ENCODE results near the gene SAAL1. TPM values are rescaled to one million over a fixed set of nuclear protein-coding genes. Genes with fewer than 3 reads are reported as not detected.

The SAAL1 gene
- total RNA-seq, 2 experiments from 2014 or later: 21.3 to 24.5 TPM

DNA sequence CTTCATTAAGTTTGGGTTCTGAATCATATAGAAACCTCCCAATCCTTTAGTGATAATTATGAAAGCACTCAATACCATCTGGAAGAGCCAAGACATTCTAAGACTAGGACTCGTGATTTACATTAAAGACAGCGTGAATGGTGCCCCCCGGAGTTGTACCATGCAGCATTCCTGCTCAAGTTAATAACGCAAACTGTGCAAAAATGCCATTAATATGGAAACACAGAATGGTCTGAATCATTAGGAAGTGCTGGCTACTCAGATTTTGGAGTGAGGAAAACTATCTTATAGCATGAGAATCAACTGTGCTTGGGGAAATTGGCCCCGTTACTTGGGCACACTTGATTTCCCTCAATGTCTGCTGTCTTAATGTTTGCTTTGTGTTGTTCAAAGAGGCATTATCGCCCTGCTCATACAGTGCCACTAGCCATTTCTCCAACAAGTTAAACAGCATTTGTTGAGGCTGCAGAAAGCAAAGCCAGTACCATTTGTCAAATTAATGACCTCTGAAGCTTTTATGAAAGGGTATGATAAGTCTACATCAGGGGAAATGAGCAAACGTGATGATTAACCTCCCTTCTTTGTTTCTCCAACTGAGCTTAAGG lies 41.3 kb downstream of the SAAL1 start:
- H3K4me1 ChIP-seq (ENCODE audit: insufficient read depth, low read length): no peaks in the 10 kb centered on the region

DNA sequence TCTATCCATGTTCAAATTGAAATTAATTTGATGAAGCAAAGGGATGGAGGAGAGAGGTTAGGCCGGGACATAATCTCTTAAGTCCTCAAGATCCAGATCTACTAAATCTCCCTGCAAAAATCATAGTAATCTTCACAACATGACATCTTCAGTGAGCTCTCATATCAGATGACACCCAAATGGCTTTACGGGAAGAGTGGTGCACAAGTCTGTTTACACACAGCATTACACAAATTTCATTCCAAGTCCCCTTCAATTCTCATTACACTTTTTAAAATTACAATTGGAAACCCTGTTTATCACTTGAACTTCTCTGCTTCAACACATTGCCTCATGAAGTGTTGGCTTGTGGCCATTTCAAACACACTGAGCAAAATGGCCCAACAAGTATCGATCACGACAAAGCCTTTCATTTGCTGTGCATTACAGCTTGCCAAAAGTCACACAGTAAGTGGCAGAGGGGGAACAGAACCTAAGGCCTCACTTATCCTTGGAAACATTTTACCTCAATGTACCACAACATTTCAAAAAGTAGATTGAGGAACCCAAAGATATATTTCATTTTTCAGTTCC lies 41.9 kb downstream of the SAAL1 start:
- Mint-ChIP-seq H3K9me3 (no peaks in the 10 kb centered on the region), H3K4me1 (ENCODE audit: low read depth) (no peaks in the 10 kb centered on the region), H3K36me3 (ENCODE audit: low read depth) (peaks cover 3% of the 10 kb centered on the region), H3K27ac (no peak overlapping the region), H3K27me3 (no peaks in the 10 kb centered on the region), H3K4me3 (no peak overlapping the region)
- no peak for TF ChIP-seq CTCF (IDR thresholded peaks at IDR 0.05)
- H3K27me3 ChIP-seq (ENCODE audit: control insufficient read depth in 1 of 2, insufficient read depth in 2 of 2, low read length in 2 of 2): no peaks in the 10 kb centered on the region
- H3K9me3 ChIP-seq (ENCODE audit: control insufficient read depth in 1 of 2, insufficient read depth in 1 of 2, low read length in 2 of 2): no peaks in the 10 kb centered on the region
- no peak overlapping the region for H3K27ac ChIP-seq (ENCODE audit: low read depth in 1 of 2, low read length in 2 of 2)
- no peaks in the 10 kb centered on the region for H3K36me3 ChIP-seq (ENCODE audit: insufficient read depth, low read length)
- no peak for DNase-seq
- ChIA-PET POLR2A (no interaction called here), CTCF (no interaction called here)
- ATAC-seq (ENCODE audit: poor library complexity): no peak
- H3K4me3 ChIP-seq (ENCODE audit: low read length): no peak overlapping the region
- no peaks in the 10 kb centered on the region for H3K4me1 ChIP-seq (ENCODE audit: insufficient read depth, low read length)
- intact Hi-C loops (cut with DNase I, micrococcal nuclease): no loop called here

More for the DNA sequence above, 41.3 kb downstream of the SAAL1 start:
- Mint-ChIP-seq H3K4me3 (no peak overlapping the region), H3K4me1 (ENCODE audit: low read depth) (no peaks in the 10 kb centered on the region), H3K9me3 (no peaks in the 10 kb centered on the region), H3K36me3 (ENCODE audit: low read depth) (peaks cover 3% of the 10 kb centered on the region), H3K27ac (no peak overlapping the region), H3K27me3 (no peaks in the 10 kb centered on the region)
- ChIA-PET POLR2A (no interaction called here), CTCF (no interaction called here)
- Histone ChIP-seq H3K27ac (ENCODE audit: low read depth in 1 of 2, low read length in 2 of 2) (no peak overlapping the region), H3K27me3 (ENCODE audit: control insufficient read depth in 1 of 2, insufficient read depth in 2 of 2, low read length in 2 of 2) (no peaks in the 10 kb centered on the region), H3K9me3 (ENCODE audit: control insufficient read depth in 1 of 2, insufficient read depth in 1 of 2, low read length in 2 of 2) (no peaks in the 10 kb centered on the region), H3K36me3 (ENCODE audit: insufficient read depth, low read length) (no peaks in the 10 kb centered on the region), H3K4me3 (ENCODE audit: low read length) (no peak overlapping the region)
- no peak for TF ChIP-seq CTCF (IDR thresholded peaks at IDR 0.05)
- intact Hi-C loops (cut with DNase I, micrococcal nuclease): no loop called here
- ATAC-seq (ENCODE audit: poor library complexity): no peak
- DNase-seq: no peak

GRCh38 chr11:18063125-18063524 lies 42.8 kb downstream of the SAAL1 start:
- POLR2A ChIA-PET: no interaction called here
- no peaks in the 10 kb centered on the region for H3K27me3 ChIP-seq (ENCODE audit: control insufficient read depth in 1 of 2, insufficient read depth in 2 of 2, low read length in 2 of 2)
- H3K27ac ChIP-seq (ENCODE audit: low read depth in 1 of 2, low read length in 2 of 2): no peak overlapping the region
- Mint-ChIP-seq H3K4me1 (ENCODE audit: low read depth) (no peaks in the 10 kb centered on the region), H3K27me3 (no peaks in the 10 kb centered on the region), H3K27ac (no peak overlapping the region), H3K4me3 (no peak overlapping the region), H3K9me3 (no peaks in the 10 kb centered on the region), H3K36me3 (ENCODE audit: low read depth) (peaks cover 3% of the 10 kb centered on the region)
- H3K9me3 ChIP-seq (ENCODE audit: control insufficient read depth in 1 of 2, insufficient read depth in 1 of 2, low read length in 2 of 2): no peaks in the 10 kb centered on the region
- no peak overlapping the region for H3K4me3 ChIP-seq (ENCODE audit: low read length)
- no peaks in the 10 kb centered on the region for H3K4me1 ChIP-seq (ENCODE audit: insufficient read depth, low read length)
- CTCF ChIA-PET: no interaction called here
- no peak for ATAC-seq (ENCODE audit: poor library complexity)
- no peaks in the 10 kb centered on the region for H3K36me3 ChIP-seq (ENCODE audit: insufficient read depth, low read length)
- DNase-seq: no peak
- no peak for TF ChIP-seq CTCF (IDR thresholded peaks at IDR 0.05)
- intact Hi-C loops (cut with DNase I, micrococcal nuclease): no loop called here

All from CD4-positive, alpha-beta T cell (primary cell).